K562 treated with DMSO at 1 percent for 24 hours (cell line): ENCODE measurements around the gene FBXO24. TPM values are rescaled to one million over a fixed set of nuclear protein-coding genes. Genes with fewer than 3 reads are reported as not detected.

Experiments
- total RNA-seq: library from RNA; unstranded; fragments of 300-600 nt; gene quantifications from 2 replicates; pipeline ENCODE4 v1.2.3, GENCODE V29; 2022; ENCODE audit warnings: low read depth; ENCODE audit not compliant: insufficient read depth

Gene FBXO24, protein sequence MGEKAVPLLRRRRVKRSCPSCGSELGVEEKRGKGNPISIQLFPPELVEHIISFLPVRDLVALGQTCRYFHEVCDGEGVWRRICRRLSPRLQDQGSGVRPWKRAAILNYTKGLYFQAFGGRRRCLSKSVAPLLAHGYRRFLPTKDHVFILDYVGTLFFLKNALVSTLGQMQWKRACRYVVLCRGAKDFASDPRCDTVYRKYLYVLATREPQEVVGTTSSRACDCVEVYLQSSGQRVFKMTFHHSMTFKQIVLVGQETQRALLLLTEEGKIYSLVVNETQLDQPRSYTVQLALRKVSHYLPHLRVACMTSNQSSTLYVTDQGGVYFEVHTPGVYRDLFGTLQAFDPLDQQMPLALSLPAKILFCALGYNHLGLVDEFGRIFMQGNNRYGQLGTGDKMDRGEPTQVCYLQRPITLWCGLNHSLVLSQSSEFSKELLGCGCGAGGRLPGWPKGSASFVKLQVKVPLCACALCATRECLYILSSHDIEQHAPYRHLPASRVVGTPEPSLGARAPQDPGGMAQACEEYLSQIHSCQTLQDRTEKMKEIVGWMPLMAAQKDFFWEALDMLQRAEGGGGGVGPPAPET
- 1.8 TPM in 2 replicates for total RNA-seq

DNA sequence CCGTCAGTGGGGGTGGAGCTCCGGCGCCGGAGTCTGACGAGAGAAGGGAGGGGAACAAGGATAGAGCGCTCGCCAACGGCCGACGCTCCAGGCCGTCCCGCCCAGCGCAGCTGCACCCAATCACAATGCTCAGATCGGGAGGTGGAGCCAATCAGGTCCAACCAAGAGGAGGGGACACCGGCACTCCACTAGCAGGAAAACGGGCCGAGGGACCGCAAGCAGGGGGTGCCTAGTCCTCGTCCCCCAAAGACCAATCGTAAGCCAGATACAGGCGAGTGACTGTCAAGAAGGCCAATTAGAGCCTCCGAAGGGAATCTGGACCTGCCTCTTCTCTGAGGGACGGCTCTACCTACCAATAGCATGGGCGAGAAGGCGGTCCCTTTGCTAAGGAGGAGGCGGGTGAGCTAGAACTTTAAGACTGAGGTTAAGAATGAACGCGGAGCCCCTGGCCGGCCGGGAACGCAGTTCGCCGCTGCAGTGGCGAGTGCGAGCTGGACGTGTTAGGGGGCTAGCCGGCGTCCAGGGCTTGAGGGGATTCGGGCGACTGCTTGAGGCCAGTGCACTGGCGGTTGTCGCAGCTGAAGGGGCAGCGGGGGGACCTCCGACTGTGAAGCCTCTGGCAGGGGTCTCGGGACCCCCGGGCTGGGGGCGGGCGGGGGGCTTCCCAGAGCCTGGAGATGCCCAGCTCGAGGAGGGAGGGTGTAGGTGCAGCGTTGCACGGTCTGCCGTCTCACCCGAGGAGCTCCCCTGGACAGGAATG lies at the start of gene FBXO24:
Gene FBXO24, plus strand, starts transcription at position 63 of the 760 bp plus-strand sequence. Its CDS starts 298 bp downstream, at position 361.

DNA sequence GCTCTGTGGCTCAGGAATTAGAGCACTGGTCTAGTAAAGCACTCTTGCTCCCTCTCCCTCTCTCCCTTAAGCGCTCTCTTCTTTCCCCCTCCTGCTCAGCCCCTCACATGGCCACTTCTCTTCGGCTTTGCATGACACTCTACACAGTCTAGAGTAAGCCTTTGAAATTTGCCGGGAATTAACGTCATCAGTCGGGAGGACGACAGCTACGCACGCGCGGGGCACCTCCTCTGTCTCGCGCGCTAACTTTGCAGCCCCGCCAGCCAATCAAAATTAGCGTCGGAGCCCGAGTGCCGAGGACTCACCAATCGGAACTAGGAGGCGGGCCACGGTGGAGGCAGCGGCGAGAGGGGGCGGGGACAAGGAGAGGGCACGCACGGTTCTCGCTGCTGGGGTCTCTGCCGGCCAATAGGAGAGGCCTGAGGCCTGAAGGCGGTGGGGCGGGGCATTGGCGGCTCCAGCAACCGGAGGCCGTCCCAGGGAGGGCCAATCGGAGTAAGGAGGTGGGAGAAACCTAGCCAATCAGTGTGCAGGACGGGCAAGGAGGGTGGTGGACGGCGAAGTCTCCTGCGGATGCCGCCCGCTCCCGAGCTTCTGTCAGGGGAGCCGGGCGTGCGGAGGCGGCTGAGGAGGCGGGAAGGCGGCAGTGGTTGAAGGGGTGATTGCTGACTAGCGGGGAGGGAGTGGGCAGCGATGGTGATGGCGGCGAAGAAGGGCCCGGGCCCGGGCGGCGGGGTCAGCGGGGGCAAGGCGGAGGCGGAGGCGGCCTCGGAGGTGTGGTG lies 47.3 kb upstream of the FBXO24 start, which contains the start of gene AGFG2:
Gene AGFG2, plus strand, starts transcription at position 550 of the 782 bp plus-strand sequence. Its CDS starts 144 bp downstream, at position 694.

GRCh38 chr7:100573691-100574361 lies 12.3 kb upstream of the FBXO24 start, which contains the start of gene SAP25:
SAP25 (minus strand) TSS chr7:100573900; CDS start chr7:100573742, 158 bp downstream.

DNA sequence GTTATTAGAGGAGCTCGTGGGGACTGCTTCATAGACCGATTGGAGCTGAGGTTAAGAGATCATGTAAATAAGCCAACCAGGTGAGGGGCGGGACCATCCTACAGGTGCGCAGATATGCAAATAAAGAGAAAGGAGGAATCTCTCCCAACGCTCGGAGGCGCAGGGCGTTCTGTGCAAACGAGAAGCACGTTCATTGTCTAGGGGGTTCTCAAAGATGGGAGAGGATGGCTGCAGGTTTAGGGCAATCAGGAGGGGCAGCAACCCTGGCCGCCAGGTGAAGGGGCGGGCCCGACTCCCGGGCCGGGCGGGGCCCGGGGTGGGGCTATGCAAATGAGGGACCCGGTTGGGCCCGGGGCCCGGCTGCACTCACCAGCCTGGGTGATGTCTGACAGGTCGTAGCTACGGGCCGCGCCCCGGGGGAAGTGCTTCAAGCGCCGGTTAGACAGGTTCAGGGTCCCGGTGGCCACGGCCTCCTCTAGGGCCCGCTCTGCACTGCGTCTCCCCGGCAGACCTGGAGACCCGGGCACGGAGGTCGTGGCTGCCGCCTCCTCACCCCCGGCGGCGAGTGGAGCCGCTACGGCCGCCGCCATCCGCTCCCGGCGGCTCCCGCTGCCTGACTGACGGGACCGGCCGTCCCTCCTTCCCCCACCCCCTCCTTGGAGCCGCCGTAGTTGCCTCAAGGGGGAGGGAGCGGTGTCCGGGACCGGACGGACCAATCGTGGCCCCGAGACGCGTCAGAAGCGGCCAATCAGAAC lies 440 bp upstream of the FBXO24 start, which contains the start of gene LRCH4:
Gene LRCH4, minus strand, starts transcription at position 619 of the 755 bp plus-strand sequence. Its CDS starts 29 bp downstream, at position 590.

GRCh38 chr7:100611983-100612729 lies 26.0 kb downstream of the FBXO24 start, which contains the start of gene MOSPD3:
MOSPD3 (plus strand) TSS chr7:100612540; CDS start chr7:100612792, 252 bp downstream.

DNA sequence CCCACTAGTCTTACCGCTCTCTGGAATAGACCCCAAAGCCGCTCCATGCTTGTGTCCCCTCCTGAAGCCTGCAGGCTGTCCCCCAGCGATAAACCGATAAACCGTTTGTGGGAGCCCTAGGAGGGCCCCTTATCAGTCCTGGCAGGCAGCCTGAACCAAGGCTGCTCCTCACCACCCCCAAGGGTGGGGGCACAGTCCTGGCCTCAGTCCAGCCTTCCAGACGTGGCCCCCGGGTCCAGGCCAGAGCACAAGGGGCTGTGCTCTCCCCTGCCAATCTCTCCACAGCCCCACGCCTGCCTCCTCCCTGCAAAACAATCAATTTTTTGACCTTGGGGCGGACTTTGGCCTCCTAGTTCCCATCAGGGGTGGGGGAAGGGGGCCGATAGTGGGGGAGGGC lies 55.3 kb downstream of the FBXO24 start, which contains the start of gene TFR2:
Gene TFR2, minus strand, starts transcription at position 90 of the 397 bp plus-strand sequence. Its CDS starts 43 bp downstream, at position 47.

Other genes starting within 250 kb of the FBXO24 start
- 29.5 and 32.4 TPM in 2 replicates for gene PILRB, start 228.2 kb upstream of the FBXO24 start, total RNA-seq
- 2.1 TPM in 2 replicates for gene PILRA, start 212.8 kb upstream of the FBXO24 start, total RNA-seq
- gene ZCWPW1, start 157.6 kb upstream of the FBXO24 start, total RNA-seq = 3.3 and 6.7 TPM in 2 replicates
- 97.3 and 99.1 TPM in 2 replicates for gene MEPCE, start 156.5 kb upstream of the FBXO24 start, total RNA-seq
- 113 and 152 TPM in 2 replicates for gene PPP1R35, start 149.8 kb upstream of the FBXO24 start, total RNA-seq
- 0.52 and 1.1 TPM in 2 replicates for gene SPACDR, start 122.1 kb upstream of the FBXO24 start, total RNA-seq
- gene TSC22D4, start 107.1 kb upstream of the FBXO24 start, total RNA-seq = 189 and 200 TPM in 2 replicates
- 1.3 and 2.4 TPM in 2 replicates for gene NYAP1, start 102.4 kb upstream of the FBXO24 start, total RNA-seq
- 20.6 and 21.7 TPM in 2 replicates for gene AGFG2, start 47.1 kb upstream of the FBXO24 start, total RNA-seq
- gene SAP25, start 12.4 kb upstream of the FBXO24 start, total RNA-seq = 10.9 and 17.9 TPM in 2 replicates
- 101 and 102 TPM in 2 replicates for gene LRCH4, start 199 bp upstream of the FBXO24 start, total RNA-seq
- gene PCOLCE, start 16.0 kb downstream of the FBXO24 start, total RNA-seq = 25.0 and 27.0 TPM in 2 replicates
- 44.0 and 49.0 TPM in 2 replicates for gene MOSPD3, start 26.2 kb downstream of the FBXO24 start, total RNA-seq
- gene TFR2, start 55.2 kb downstream of the FBXO24 start, total RNA-seq = 53.8 and 56.4 TPM in 2 replicates
- gene ACTL6B, start 70.1 kb downstream of the FBXO24 start, total RNA-seq = not detected in 2 replicates
- gene GNB2, start 87.4 kb downstream of the FBXO24 start, total RNA-seq = 771 and 833 TPM in 2 replicates
- 23.3 and 23.7 TPM in 2 replicates for gene GIGYF1, start 107.9 kb downstream of the FBXO24 start, total RNA-seq
- 93.6 and 108 TPM in 2 replicates for gene POP7, start 119.8 kb downstream of the FBXO24 start, total RNA-seq
- gene EPO, start 134.1 kb downstream of the FBXO24 start, total RNA-seq = not detected in 2 replicates
- gene ZAN, start 147.3 kb downstream of the FBXO24 start, total RNA-seq = not detected in 2 replicates
- 53.8 and 54.0 TPM in 2 replicates for gene EPHB4, start 241.2 kb downstream of the FBXO24 start, total RNA-seq